ENCODE measurements around the gene AHSA1.
A peak's percentile ranks its signal among the peaks of the same experiment; 100 is the strongest.

AHSA1 gene

DNA sequence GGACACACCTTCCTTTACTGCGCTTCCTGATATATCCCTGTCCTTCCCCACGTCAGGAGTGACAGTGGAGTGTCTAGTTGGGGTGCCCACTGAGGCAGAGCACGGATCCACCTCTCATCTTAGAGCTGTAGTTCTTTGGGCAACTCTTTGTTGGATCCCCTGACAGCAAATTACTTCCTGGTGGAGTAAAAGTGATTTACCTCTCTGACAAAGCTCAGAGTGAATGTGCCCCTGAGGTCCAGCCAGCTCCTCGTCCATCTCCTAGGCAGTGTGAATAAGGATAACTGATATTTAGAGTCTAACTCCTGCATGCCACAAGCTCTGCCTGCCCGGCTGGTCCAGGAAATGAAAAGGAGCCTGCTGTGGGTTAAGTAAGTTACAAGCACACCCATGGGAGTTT is 16.0 kb downstream of the AHSA1 start:
- TF ChIP-seq, protein P1, sequence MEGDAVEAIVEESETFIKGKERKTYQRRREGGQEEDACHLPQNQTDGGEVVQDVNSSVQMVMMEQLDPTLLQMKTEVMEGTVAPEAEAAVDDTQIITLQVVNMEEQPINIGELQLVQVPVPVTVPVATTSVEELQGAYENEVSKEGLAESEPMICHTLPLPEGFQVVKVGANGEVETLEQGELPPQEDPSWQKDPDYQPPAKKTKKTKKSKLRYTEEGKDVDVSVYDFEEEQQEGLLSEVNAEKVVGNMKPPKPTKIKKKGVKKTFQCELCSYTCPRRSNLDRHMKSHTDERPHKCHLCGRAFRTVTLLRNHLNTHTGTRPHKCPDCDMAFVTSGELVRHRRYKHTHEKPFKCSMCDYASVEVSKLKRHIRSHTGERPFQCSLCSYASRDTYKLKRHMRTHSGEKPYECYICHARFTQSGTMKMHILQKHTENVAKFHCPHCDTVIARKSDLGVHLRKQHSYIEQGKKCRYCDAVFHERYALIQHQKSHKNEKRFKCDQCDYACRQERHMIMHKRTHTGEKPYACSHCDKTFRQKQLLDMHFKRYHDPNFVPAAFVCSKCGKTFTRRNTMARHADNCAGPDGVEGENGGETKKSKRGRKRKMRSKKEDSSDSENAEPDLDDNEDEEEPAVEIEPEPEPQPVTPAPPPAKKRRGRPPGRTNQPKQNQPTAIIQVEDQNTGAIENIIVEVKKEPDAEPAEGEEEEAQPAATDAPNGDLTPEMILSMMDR (conservative IDR thresholded peaks at IDR 0.05; ENCODE audit: low read length): no peak
- H3K4me3 ChIP-seq (ENCODE audit: low read length): no peak overlapping the region

DNA sequence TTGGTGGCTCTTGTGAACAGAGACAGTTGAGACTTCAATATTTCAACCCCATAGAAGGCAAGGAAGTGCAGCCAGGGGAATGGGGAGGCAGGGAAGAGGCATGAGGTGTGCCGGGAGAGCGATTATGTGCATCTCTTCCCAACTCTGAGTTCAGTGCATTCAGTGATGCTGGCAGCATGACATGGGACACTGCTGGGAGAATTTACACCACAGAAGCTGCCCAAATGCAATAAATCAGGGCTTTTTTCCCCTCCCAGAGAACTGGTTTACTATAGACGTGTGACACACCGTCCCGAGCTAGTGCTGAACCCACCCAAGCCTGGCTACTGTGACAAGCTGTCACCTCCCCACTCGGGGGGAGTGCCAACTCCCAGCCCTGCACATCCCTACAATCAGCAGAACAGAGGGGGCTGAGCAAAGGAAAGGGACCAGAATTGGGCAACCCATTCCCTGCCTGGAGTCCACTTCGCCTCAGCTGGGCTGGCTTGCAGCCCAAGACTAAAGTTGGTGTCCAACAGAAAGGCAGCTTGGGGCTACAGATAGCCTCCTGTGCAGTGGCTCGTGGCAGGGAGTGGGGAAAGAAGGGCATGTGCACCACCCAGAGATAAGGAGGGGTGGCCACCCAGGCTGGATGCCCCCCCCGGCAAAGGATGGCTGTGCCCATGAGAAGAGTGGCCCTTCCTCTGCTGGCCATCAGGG is 16.7 kb downstream of the AHSA1 start:
- TF ChIP-seq, protein P1 (conservative IDR thresholded peaks at IDR 0.05; ENCODE audit: low read length): no peak
- H3K4me3 ChIP-seq (ENCODE audit: low read length): no peak overlapping the region
- no peak for DNase-seq (ENCODE audit: low read depth)

More for the DNA sequence above, 16.0 kb downstream of the AHSA1 start:
- DNase-seq (ENCODE audit: low read depth): no peak

DNA sequence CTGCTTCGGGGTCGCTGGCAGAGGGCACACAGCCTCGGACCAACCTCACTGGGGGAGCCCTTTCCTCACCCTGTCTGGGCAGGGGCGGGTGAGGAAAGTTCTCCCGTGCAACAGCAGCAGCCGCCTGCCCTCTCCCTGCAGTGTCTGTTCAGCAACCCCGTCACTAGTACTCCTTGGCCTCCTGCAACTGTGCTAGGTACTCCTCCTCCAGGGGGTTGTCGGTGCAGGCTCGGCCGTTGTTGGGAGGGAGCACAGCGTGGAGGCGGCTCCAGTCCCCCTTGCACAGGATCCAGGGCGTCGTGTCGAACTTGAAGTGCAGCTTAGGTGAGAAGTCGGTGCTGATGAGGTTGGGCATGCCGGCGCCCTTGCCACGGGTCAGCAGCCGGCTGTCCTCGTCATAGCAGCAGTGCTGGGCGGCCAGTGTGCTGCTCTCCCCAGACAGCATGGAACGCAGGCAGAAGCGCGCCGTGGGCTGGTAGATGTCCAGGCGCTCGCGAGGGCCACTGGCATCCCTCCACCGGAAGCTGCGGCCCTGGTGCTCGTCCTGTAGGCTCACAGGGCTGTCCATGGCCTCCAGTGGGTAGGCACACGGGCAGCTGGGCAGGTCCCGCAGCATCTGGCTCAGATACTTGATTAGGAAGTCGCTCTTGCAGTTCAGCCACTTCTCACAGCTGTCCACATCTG is 17.7 kb downstream of the AHSA1 start:
- no peak overlapping the region for H3K4me3 ChIP-seq (ENCODE audit: low read length)
- DNase-seq (ENCODE audit: low read depth): no peak
- TF ChIP-seq, protein P1 (conservative IDR thresholded peaks at IDR 0.05; ENCODE audit: low read length): no peak

DNA sequence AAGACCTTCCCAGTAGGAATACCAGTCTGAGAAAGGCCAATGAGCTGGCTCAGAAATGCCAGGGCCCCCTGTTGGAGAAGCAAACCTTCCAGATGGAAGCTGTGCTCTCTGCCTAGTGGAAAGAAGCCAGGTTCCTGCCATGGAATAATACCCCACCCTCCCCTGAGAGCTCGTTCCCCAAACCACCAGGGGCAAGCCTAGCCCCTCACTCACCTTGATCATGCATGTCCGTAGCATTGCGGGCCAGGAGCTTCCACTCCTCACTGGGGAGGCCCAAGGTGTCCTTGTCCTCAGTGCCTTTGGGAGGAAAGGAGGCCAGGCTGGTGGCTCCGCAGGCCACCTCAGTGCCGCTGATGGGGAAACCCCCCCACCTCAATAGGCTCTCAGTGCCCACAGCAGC is 20.1 kb downstream of the AHSA1 start:
- DNase-seq (ENCODE audit: low read depth): no peak
- TF ChIP-seq, protein P1 (conservative IDR thresholded peaks at IDR 0.05; ENCODE audit: low read length): no peak

DNA sequence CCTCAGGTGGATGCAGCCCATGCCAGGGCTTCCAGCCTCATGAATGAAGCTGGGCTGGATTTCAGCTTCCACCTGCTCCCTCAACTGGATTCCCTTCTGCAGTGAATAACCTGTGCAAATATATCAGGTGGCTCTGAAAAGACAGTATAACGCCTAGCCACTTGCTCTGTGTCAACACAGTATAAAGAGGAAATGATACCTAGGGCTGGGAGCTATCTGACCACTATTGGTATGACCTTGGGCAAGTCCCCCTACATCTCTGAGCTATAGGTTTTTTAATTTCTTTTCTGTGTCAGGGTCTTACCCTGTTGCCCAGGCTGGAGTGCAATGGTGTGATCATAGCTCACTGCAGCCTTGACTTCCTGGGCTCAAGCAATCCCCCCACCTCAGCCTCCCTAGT is 20.9 kb downstream of the AHSA1 start:
- H3K4me3 ChIP-seq (ENCODE audit: low read length): no peak overlapping the region
- no peak for DNase-seq (ENCODE audit: low read depth)
- TF ChIP-seq, protein P1 (conservative IDR thresholded peaks at IDR 0.05; ENCODE audit: low read length): no peak

More for the DNA sequence above, 20.1 kb downstream of the AHSA1 start:
- H3K4me3 ChIP-seq (ENCODE audit: low read length): no peak overlapping the region

DNA sequence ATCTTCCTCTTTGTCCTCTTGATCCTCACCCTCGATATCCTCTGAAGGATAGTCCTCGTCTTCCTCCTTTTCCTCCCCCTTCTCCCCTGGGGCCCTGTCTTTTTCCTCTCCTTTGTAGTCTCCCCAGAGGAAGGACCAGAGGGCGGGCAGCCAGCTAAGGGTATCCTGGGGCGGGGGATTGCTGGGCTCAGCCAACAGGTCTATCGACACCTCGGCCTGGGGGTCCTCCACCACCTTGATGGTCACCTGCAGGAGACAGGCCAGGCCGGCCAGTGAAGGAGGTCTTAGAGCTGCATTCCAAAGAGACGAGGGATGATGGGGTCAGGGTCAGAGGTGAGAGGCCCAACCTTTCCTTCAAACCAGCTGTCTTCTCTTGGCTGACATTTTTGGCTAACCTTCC is 24.5 kb downstream of the AHSA1 start:
- no peak overlapping the region for H3K4me3 ChIP-seq (ENCODE audit: low read length)
- DNase-seq (ENCODE audit: low read depth): no peak
- TF ChIP-seq, protein P1 (conservative IDR thresholded peaks at IDR 0.05; ENCODE audit: low read length): no peak

DNA sequence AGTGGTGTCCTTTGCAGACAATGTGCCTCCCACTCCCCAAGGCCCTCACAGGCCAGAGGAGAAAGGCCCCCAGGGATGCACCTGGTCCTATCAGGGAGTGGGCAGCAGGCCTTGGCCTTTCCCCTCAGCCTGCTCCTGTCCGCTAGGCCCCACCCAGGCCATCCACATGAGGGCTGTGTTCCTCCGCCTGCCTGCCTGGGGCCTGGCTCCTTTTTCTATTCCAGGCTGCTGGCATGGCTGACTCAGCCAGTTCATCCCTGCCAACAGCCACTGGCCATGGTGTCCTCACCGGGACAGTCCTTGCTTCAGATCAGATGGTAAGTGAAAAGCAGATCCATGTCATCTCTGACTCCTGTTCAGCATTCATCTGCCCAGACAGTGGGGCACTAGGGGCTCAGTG is 27.4 kb downstream of the AHSA1 start:
- no peak overlapping the region for H3K4me3 ChIP-seq (ENCODE audit: low read length)
- TF ChIP-seq, protein P1 (conservative IDR thresholded peaks at IDR 0.05; ENCODE audit: low read length): no peak
- peak; percentile 17 for DNase-seq (ENCODE audit: low read depth)
